Ishikawa (cell line): ENCODE data around the gene C1QTNF3.

Experiments
- CEBPB ChIP-seq: IDR thresholded peaks from 2 replicates; pipeline ENCODE4 v1.6.1; 2012
- CREB1 ChIP-seq: IDR thresholded peaks from 2 replicates; pipeline ENCODE4 v1.6.1; 2012; ENCODE audit warnings: low read depth
- EGR1 ChIP-seq: IDR thresholded peaks from 2 replicates; pipeline ENCODE4 v1.6.1; 2012
- EP300 ChIP-seq: IDR thresholded peaks from 2 replicates; pipeline ENCODE4 v1.6.1; 2012; ENCODE audit warnings: borderline replicate concordance
- FOXM1 ChIP-seq: IDR thresholded peaks from 2 replicates; pipeline ENCODE4 v1.6.1; 2012; ENCODE audit warnings: low read depth, borderline replicate concordance
- MAX ChIP-seq: IDR thresholded peaks from 2 replicates; pipeline ENCODE4 v1.6.1; 2012
- NFIC ChIP-seq: IDR thresholded peaks from 2 replicates; pipeline ENCODE4 v1.6.1; 2012
- RAD21 ChIP-seq: IDR thresholded peaks from 2 replicates; pipeline ENCODE4 v1.6.1; 2012; ENCODE audit warnings: low read depth
- REST ChIP-seq: IDR thresholded peaks from 2 replicates; pipeline ENCODE4 v1.6.1; 2012; ENCODE audit warnings: low read depth, mild to moderate bottlenecking
- TAF1 ChIP-seq: IDR thresholded peaks from 2 replicates; pipeline ENCODE4 v1.6.1; 2012; ENCODE audit warnings: low read depth, mild to moderate bottlenecking
- TCF12 ChIP-seq: IDR thresholded peaks from 2 replicates; pipeline ENCODE4 v1.6.1; 2012; ENCODE audit warnings: low read depth
- TEAD4 ChIP-seq: IDR thresholded peaks from 2 replicates; pipeline ENCODE4 v1.6.1; 2012
- YY1 ChIP-seq: IDR thresholded peaks from 2 replicates; pipeline ENCODE4 v1.6.1; 2012; ENCODE audit warnings: low read depth
- ZBTB7A ChIP-seq: IDR thresholded peaks from 2 replicates; pipeline ENCODE4 v1.6.1; 2012; ENCODE audit warnings: low read depth
- TF ChIP-seq, protein P1 (sequence below): IDR thresholded peaks from 2 replicates; pipeline ENCODE4 v1.6.1; 2012

Gene C1QTNF3, protein sequence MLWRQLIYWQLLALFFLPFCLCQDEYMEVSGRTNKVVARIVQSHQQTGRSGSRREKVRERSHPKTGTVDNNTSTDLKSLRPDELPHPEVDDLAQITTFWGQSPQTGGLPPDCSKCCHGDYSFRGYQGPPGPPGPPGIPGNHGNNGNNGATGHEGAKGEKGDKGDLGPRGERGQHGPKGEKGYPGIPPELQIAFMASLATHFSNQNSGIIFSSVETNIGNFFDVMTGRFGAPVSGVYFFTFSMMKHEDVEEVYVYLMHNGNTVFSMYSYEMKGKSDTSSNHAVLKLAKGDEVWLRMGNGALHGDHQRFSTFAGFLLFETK

GRCh38 chr5:34043099-34043876, at the start of gene C1QTNF3:
Gene C1QTNF3, minus strand, starts transcription at chr5:34043213. Its CDS starts 88 bp downstream, at chr5:34043125.
- TF ChIP-seq, protein P1, sequence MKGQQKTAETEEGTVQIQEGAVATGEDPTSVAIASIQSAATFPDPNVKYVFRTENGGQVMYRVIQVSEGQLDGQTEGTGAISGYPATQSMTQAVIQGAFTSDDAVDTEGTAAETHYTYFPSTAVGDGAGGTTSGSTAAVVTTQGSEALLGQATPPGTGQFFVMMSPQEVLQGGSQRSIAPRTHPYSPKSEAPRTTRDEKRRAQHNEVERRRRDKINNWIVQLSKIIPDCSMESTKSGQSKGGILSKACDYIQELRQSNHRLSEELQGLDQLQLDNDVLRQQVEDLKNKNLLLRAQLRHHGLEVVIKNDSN = no peak
- TF ChIP-seq CREB1 (no peak), TCF12 (no peak), TAF1 (no peak), YY1 (no peak), REST (no peak), MAX (0 out of 2 replicates have a peak, but pooled peaks have one; percentile 26)

- no peak for TF ChIP-seq TAF1
- TF ChIP-seq CREB1 = no peak
- TF ChIP-seq EGR1 = no peak
- no peak for TF ChIP-seq REST
- no peak for TF ChIP-seq TEAD4
- no peak for TF ChIP-seq EP300
- no peak for TF ChIP-seq NFIC
- TF ChIP-seq FOXM1 = no peak
- no peak for TF ChIP-seq MAX
- no peak for TF ChIP-seq RAD21
- TF ChIP-seq, protein P1 = no peak
- TF ChIP-seq CEBPB = no peak
- no peak for TF ChIP-seq TCF12
- TF ChIP-seq YY1 = no peak
- no peak for TF ChIP-seq ZBTB7A
Measured at GRCh38 chr5:34064656-34065055, 21.6 kb upstream of the C1QTNF3 start.

- TF ChIP-seq REST (no peak), TEAD4 (no peak), MAX (no peak), RAD21 (no peak), YY1 (no peak), EGR1 (no peak), TCF12 (no peak), TAF1 (no peak), CEBPB (no peak), NFIC (no peak), EP300 (no peak), ZBTB7A (no peak), CREB1 (no peak), FOXM1 (no peak)
- TF ChIP-seq, protein P1 = no peak
Measured at GRCh38 chr5:34062419-34062818, 19.4 kb upstream of the C1QTNF3 start.
